H9 (cell line): ENCODE measurements around the gene ALLC. TPM values are rescaled to one million over a fixed set of nuclear protein-coding genes. Genes with fewer than 3 reads are reported as not detected.

Source experiments
- DNase-seq: peaks from one replicate; pipeline ENCODE4 v3.0.0-alpha.2; 2017
- H2AFZ ChIP-seq: one replicate; pipeline ENCODE4 v1.6.1; 2013; ENCODE audit warnings: mild to moderate bottlenecking, low read length, control low read depth, moderate library complexity
- H2AK5ac ChIP-seq: 2 replicates; pipeline ENCODE4 v1.6.1; 2013; ENCODE audit warnings: low read length, control low read depth, mixed read lengths; ENCODE audit not compliant: insufficient read length
- H2BK120ac ChIP-seq: one replicate; pipeline ENCODE4 v1.6.1; 2013; ENCODE audit warnings: low read depth, mild to moderate bottlenecking, low read length, control low read depth, inconsistent platforms; ENCODE audit not compliant: poor library complexity, severe bottlenecking
- H2BK12ac ChIP-seq: 2 replicates; pipeline ENCODE4 v1.6.1; 2013; ENCODE audit warnings: low read length, control low read depth, mixed read lengths, low read depth; ENCODE audit not compliant: insufficient read length
- H2BK15ac ChIP-seq: 2 replicates; pipeline ENCODE4 v1.6.1; 2013; ENCODE audit warnings: low read depth, low read length, control low read depth
- H2BK20ac ChIP-seq: one replicate; pipeline ENCODE4 v1.6.1; 2013; ENCODE audit warnings: low read depth, mild to moderate bottlenecking, low read length, control low read depth, inconsistent platforms; ENCODE audit not compliant: poor library complexity, severe bottlenecking
- H2BK5ac ChIP-seq: 2 replicates; pipeline ENCODE4 v1.6.1; 2013; ENCODE audit warnings: low read length, control low read depth, mixed read lengths; ENCODE audit not compliant: insufficient read length
- H3K14ac ChIP-seq: 2 replicates; pipeline ENCODE4 v1.6.1; 2013; ENCODE audit warnings: low read length, control low read depth; ENCODE audit not compliant: insufficient read depth
- H3K18ac ChIP-seq: 2 replicates; pipeline ENCODE4 v1.6.1; 2013; ENCODE audit warnings: low read depth, mild to moderate bottlenecking, mixed read lengths, low read length, control low read depth; ENCODE audit not compliant: insufficient read length
- H3K23ac ChIP-seq: 2 replicates; pipeline ENCODE4 v1.6.1; 2013; ENCODE audit warnings: low read length, control low read depth, mixed read lengths, low read depth; ENCODE audit not compliant: insufficient read length
- H3K23me2 ChIP-seq: 2 replicates; pipeline ENCODE4 v1.6.1; 2013; ENCODE audit warnings: low read depth, mild to moderate bottlenecking, mixed read lengths, low read length, control low read depth; ENCODE audit not compliant: insufficient read length, poor library complexity, severe bottlenecking
- H3K27ac ChIP-seq: 2 replicates; pipeline ENCODE4 v1.5.1; 2013; ENCODE audit warnings: low read length, control low read depth, mixed read lengths, low read depth; ENCODE audit not compliant: insufficient read length
- H3K27me3 ChIP-seq: 2 replicates; pipeline ENCODE4 v1.6.1; 2013; ENCODE audit warnings: low read length, control low read depth, inconsistent platforms; ENCODE audit not compliant: insufficient read depth
- H3K4ac ChIP-seq: 2 replicates; pipeline ENCODE4 v1.6.1; 2013; ENCODE audit warnings: low read depth, mild to moderate bottlenecking, control low read depth, inconsistent platforms, low read length, moderate library complexity
- H3K4me1 ChIP-seq: 2 replicates; pipeline ENCODE4 v1.6.1; 2013; ENCODE audit warnings: low read length, control low read depth, inconsistent platforms; ENCODE audit not compliant: insufficient read depth
- H3K4me2 ChIP-seq: 2 replicates; pipeline ENCODE4 v1.6.1; 2013; ENCODE audit warnings: low read length, control low read depth, mixed read lengths; ENCODE audit not compliant: insufficient read length, insufficient read depth
- H3K56ac ChIP-seq: 2 replicates; pipeline ENCODE4 v1.6.1; 2013; ENCODE audit warnings: low read depth, mild to moderate bottlenecking, mixed read lengths, low read length, control low read depth; ENCODE audit not compliant: insufficient read length
- H3K79me1 ChIP-seq: 2 replicates; pipeline ENCODE4 v1.6.1; 2013; ENCODE audit warnings: low read depth, mild to moderate bottlenecking, moderate library complexity, low read length, control low read depth, inconsistent platforms; ENCODE audit not compliant: insufficient read depth, poor library complexity, severe bottlenecking
- H3K79me2 ChIP-seq: 2 replicates; pipeline ENCODE4 v1.6.1; 2013; ENCODE audit warnings: low read length, control low read depth, inconsistent platforms; ENCODE audit not compliant: insufficient read depth
- H3K9ac ChIP-seq: 2 replicates; pipeline ENCODE4 v1.6.1; 2013; ENCODE audit warnings: low read length, control low read depth, mixed read lengths; ENCODE audit not compliant: insufficient read length; ENCODE audit errors: extremely low read depth
- H3K9me3 ChIP-seq: one replicate; pipeline ENCODE4 v1.6.1; 2013; ENCODE audit warnings: low read depth, low read length, inconsistent platforms; ENCODE audit not compliant: control insufficient read depth
- H3T11ph ChIP-seq: one replicate; pipeline ENCODE4 v1.6.1; 2013; ENCODE audit warnings: mild to moderate bottlenecking, low read length, control low read depth, inconsistent platforms
- H4K20me1 ChIP-seq: one replicate; pipeline ENCODE4 v1.6.1; 2013; ENCODE audit not compliant: control insufficient read depth, insufficient read length, insufficient read depth
- H4K5ac ChIP-seq: 2 replicates; pipeline ENCODE4 v1.6.1; 2013; ENCODE audit warnings: low read depth, mild to moderate bottlenecking, mixed read lengths, low read length, control low read depth; ENCODE audit not compliant: insufficient read length
- H4K8ac ChIP-seq: replicated peaks from 2 replicates; pipeline ENCODE4 v1.6.1; 2013; ENCODE audit warnings: low read length, control low read depth, mixed read lengths, low read depth; ENCODE audit not compliant: insufficient read length
- H4K91ac ChIP-seq: 2 replicates; pipeline ENCODE4 v1.6.1; 2013; ENCODE audit warnings: low read depth, mild to moderate bottlenecking, moderate library complexity, mixed read lengths, low read length, control low read depth; ENCODE audit not compliant: insufficient read length
- H3K27ac Mint-ChIP-seq, 3 experiments: 2 replicates in 2 of 3; 3 replicates in 1 of 3; pipeline ENCODE4 v1.8.0; 2020 to 2021; ENCODE audit warnings: mixed read lengths in 3 of 3, mild to moderate bottlenecking in 1 of 3, moderate library complexity in 1 of 3
- H3K27me3 Mint-ChIP-seq: 2 replicates; pipeline ENCODE4 v1.8.0; 2021; ENCODE audit warnings: low read depth, mild to moderate bottlenecking, moderate library complexity, mixed read lengths
- H3K36me3 Mint-ChIP-seq, 3 experiments: 2 replicates in 2 of 3; 3 replicates in 1 of 3; pipeline ENCODE4 v1.8.0; 2020 to 2021; ENCODE audit warnings: low read depth in 3 of 3, mixed read lengths in 3 of 3; ENCODE audit not compliant: insufficient read depth in 1 of 3
- H3K4me1 Mint-ChIP-seq, 2 experiments: 2 replicates each; pipeline ENCODE4 v1.8.0; 2020; ENCODE audit warnings: mixed read lengths in 2 of 2
- H3K4me3 Mint-ChIP-seq, 2 experiments: 2 replicates in 1 of 2; 3 replicates in 1 of 2; pipeline ENCODE4 v1.8.0; 2020 to 2021; ENCODE audit warnings: mild to moderate bottlenecking in 2 of 2, mixed read lengths in 2 of 2, moderate library complexity in 1 of 2
- H3K9me3 Mint-ChIP-seq, 2 experiments: 2 replicates in 1 of 2; 3 replicates in 1 of 2; pipeline ENCODE4 v1.8.0; 2020; ENCODE audit warnings: mild to moderate bottlenecking in 2 of 2, mixed read lengths in 2 of 2, moderate library complexity in 1 of 2
- WGBS: extraction: QIAGEN DNeasy Blood & Tissue Kit; methylation state at CpG from one replicate; pipeline ENCODE4 v1.1.7; 2013; ENCODE audit warnings: missing lambda C conversion rate, low lambda C conversion rate, mixed read lengths; ENCODE audit not compliant: insufficient read length; ENCODE audit errors: extremely low coverage; 5-methylcytosine and 5-hydroxymethylcytosine counted together
- total RNA-seq: library from RNA; stranded (reverse); gene quantifications from 2 replicates; pipeline ENCODE4 v1.2.1, GENCODE V29; 2021
- TF ChIP-seq, protein P1 (sequence below): fragments of 200-600 bp; sonication (generic); conservative IDR thresholded peaks from 3 replicates; pipeline ENCODE4 v1.8.0; 2021; ENCODE audit warnings: antibody characterized with exemption, mild to moderate bottlenecking

The ALLC gene
- total RNA-seq, 1 experiment from 2014 or later: not detected

GRCh38 chr2:3705782-3706181 is 47.8 kb downstream of the ALLC start:
- Histone ChIP-seq H3K23me2 (no peaks in the 10 kb centered on the region), H3K27ac (no peak overlapping the region), H3K14ac (no peak overlapping the region), H3K18ac (no peak overlapping the region), H3K27me3 (no peaks in the 10 kb centered on the region; the same call in 1 of the 2 replicates), H2AFZ (no peak overlapping the region), H2BK120ac (no peak overlapping the region), H2BK15ac (no peak overlapping the region), H4K5ac (no peak overlapping the region), H3K4ac (no peak overlapping the region), H4K8ac (no peak overlapping the region), H3K56ac (no peak overlapping the region), H2AK5ac (no peak overlapping the region), H3K9ac (no peak overlapping the region), H3K9me3 (no peaks in the 10 kb centered on the region), H2BK5ac (no peak overlapping the region), H3K79me2 (no peaks in the 10 kb centered on the region), H3T11ph (no peak overlapping the region), H3K79me1 (no peaks in the 10 kb centered on the region), H2BK12ac (no peak overlapping the region), H4K91ac (no peak overlapping the region), H3K4me2 (no peak overlapping the region), H4K20me1 (no peaks in the 10 kb centered on the region), H3K23ac (no peak overlapping the region), H2BK20ac (no peak overlapping the region), H3K4me1 (no peaks in the 10 kb centered on the region; the same call in 1 of the 2 replicates)
- Mint-ChIP-seq H3K9me3 (peaks cover 8 to 9% of the 10 kb centered on the region in 2 experiments), H3K27ac (no peak overlapping the region), H3K4me1 (peaks cover 13 to 14% of the 10 kb centered on the region in 2 experiments), H3K36me3 (peaks cover 0 to 6% (median 3%) of the 10 kb centered on the region in 3 experiments; a peak in 2 of 7 replicates), H3K4me3 (no peak overlapping the region), H3K27me3 (peaks cover 55% of the 10 kb centered on the region)
- TF ChIP-seq, protein P1, sequence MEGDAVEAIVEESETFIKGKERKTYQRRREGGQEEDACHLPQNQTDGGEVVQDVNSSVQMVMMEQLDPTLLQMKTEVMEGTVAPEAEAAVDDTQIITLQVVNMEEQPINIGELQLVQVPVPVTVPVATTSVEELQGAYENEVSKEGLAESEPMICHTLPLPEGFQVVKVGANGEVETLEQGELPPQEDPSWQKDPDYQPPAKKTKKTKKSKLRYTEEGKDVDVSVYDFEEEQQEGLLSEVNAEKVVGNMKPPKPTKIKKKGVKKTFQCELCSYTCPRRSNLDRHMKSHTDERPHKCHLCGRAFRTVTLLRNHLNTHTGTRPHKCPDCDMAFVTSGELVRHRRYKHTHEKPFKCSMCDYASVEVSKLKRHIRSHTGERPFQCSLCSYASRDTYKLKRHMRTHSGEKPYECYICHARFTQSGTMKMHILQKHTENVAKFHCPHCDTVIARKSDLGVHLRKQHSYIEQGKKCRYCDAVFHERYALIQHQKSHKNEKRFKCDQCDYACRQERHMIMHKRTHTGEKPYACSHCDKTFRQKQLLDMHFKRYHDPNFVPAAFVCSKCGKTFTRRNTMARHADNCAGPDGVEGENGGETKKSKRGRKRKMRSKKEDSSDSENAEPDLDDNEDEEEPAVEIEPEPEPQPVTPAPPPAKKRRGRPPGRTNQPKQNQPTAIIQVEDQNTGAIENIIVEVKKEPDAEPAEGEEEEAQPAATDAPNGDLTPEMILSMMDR: no peak
- WGBS: no CpG with 5 or more reads among the region's 2 CpGs
- no peak for DNase-seq
